Measurements from ENCODE around the gene CYP20A1.
A peak's percentile ranks its signal among the peaks of the same experiment; 100 is the strongest.
"Not testable (repeated sequence)": the region's sequence is repeated elsewhere in the genome, so short reads cannot be mapped to it uniquely, and the experiment has no call there.

Gene CYP20A1

GRCh38 chr2:203237346-203238238 lies 1.2 kb upstream of the CYP20A1 start:
- Histone ChIP-seq H3K4me3 (ENCODE audit: low read length) (peak overlapping the region; percentile 96), H3K9me3 (replicated peaks; ENCODE audit: low read length) (no peaks in the 10 kb centered on the region), H3K4me2 (ENCODE audit: low read length) (peak overlapping the region; percentile 95), H3K4me1 (ENCODE audit: control insufficient read depth, insufficient read depth, low read length) (peaks cover 15% of the 10 kb centered on the region), H3K9ac (ENCODE audit: low read depth, low read length) (no peak overlapping the region), H3K36me3 (ENCODE audit: insufficient read depth, low read length) (peaks cover under 1% of the 10 kb centered on the region), H3K27me3 (ENCODE audit: control insufficient read depth, insufficient read depth, low read length) (no peaks in the 10 kb centered on the region)

- H3K4me3 ChIP-seq (ENCODE audit: low read length) = peak overlapping the region; percentile 96
These were observed 520 bp upstream of the CYP20A1 start for GRCh38 chr2:203238292-203238703.

GRCh38 chr2:203240491-203240890 lies 1.7 kb downstream of the CYP20A1 start:
- H3K9me3 ChIP-seq (replicated peaks; ENCODE audit: low read length) = no peaks in the 10 kb centered on the region
- peaks cover 15% of the 10 kb centered on the region for H3K4me1 ChIP-seq (ENCODE audit: control insufficient read depth, insufficient read depth, low read length)
- H3K36me3 ChIP-seq (ENCODE audit: insufficient read depth, low read length) = peaks cover 10% of the 10 kb centered on the region
- H3K9ac ChIP-seq (ENCODE audit: low read depth, low read length) = no peak overlapping the region
- H3K27me3 ChIP-seq (ENCODE audit: control insufficient read depth, insufficient read depth, low read length) = no peaks in the 10 kb centered on the region
- peak overlapping the region; percentile 96 for H3K4me3 ChIP-seq (ENCODE audit: low read length)
- H3K4me2 ChIP-seq (ENCODE audit: low read length) = peak overlapping the region; percentile 95

More at GRCh38 chr2:203238292-203238703, 520 bp upstream of the CYP20A1 start:
- H3K4me2 ChIP-seq (ENCODE audit: low read length) = peak overlapping the region; percentile 95
- peaks cover 7% of the 10 kb centered on the region for H3K36me3 ChIP-seq (ENCODE audit: insufficient read depth, low read length)
- no peaks in the 10 kb centered on the region for H3K9me3 ChIP-seq (replicated peaks; ENCODE audit: low read length)
- no peaks in the 10 kb centered on the region for H3K27me3 ChIP-seq (ENCODE audit: control insufficient read depth, insufficient read depth, low read length)
- peak overlapping the region; percentile 97 for H3K9ac ChIP-seq (ENCODE audit: low read depth, low read length)
- H3K4me1 ChIP-seq (ENCODE audit: control insufficient read depth, insufficient read depth, low read length) = peaks cover 15% of the 10 kb centered on the region

GRCh38 chr2:203242518-203242917 lies 3.7 kb downstream of the CYP20A1 start:
- no peaks in the 10 kb centered on the region for H3K27me3 ChIP-seq (ENCODE audit: control insufficient read depth, insufficient read depth, low read length)
- no peaks in the 10 kb centered on the region for H3K9me3 ChIP-seq (replicated peaks; ENCODE audit: low read length)
- no peak overlapping the region for H3K4me2 ChIP-seq (ENCODE audit: low read length)
- no peak overlapping the region for H3K9ac ChIP-seq (ENCODE audit: low read depth, low read length)
- H3K4me3 ChIP-seq (ENCODE audit: low read length) = no peak overlapping the region
- peaks cover 15% of the 10 kb centered on the region for H3K4me1 ChIP-seq (ENCODE audit: control insufficient read depth, insufficient read depth, low read length)
- peaks cover 16% of the 10 kb centered on the region for H3K36me3 ChIP-seq (ENCODE audit: insufficient read depth, low read length)

GRCh38 chr2:203246646-203247045 lies 7.8 kb downstream of the CYP20A1 start:
- Histone ChIP-seq H3K4me3 (ENCODE audit: low read length) (no peak overlapping the region), H3K4me1 (ENCODE audit: control insufficient read depth, insufficient read depth, low read length) (no peaks in the 10 kb centered on the region), H3K36me3 (ENCODE audit: insufficient read depth, low read length) (peaks cover 34% of the 10 kb centered on the region), H3K27me3 (ENCODE audit: control insufficient read depth, insufficient read depth, low read length) (no peaks in the 10 kb centered on the region), H3K4me2 (ENCODE audit: low read length) (no peak overlapping the region), H3K9ac (ENCODE audit: low read depth, low read length) (no peak overlapping the region), H3K9me3 (replicated peaks; ENCODE audit: low read length) (no peaks in the 10 kb centered on the region)

- Histone ChIP-seq H3K4me2 (ENCODE audit: low read length) (no peak overlapping the region), H3K9me3 (replicated peaks; ENCODE audit: low read length) (no peaks in the 10 kb centered on the region), H3K9ac (ENCODE audit: low read depth, low read length) (no peak overlapping the region), H3K36me3 (ENCODE audit: insufficient read depth, low read length) (peaks cover 52% of the 10 kb centered on the region), H3K4me1 (ENCODE audit: control insufficient read depth, insufficient read depth, low read length) (no peaks in the 10 kb centered on the region), H3K4me3 (ENCODE audit: low read length) (no peak overlapping the region), H3K27me3 (ENCODE audit: control insufficient read depth, insufficient read depth, low read length) (no peaks in the 10 kb centered on the region)
These were observed 14.0 kb downstream of the CYP20A1 start for GRCh38 chr2:203252818-203253217.

- not testable (repeated sequence) for H3K27me3 ChIP-seq (ENCODE audit: control insufficient read depth, insufficient read depth, low read length); H3K4me2 ChIP-seq (ENCODE audit: low read length); H3K9me3 ChIP-seq (replicated peaks; ENCODE audit: low read length); H3K9ac ChIP-seq (ENCODE audit: low read depth, low read length); H3K4me3 ChIP-seq (ENCODE audit: low read length); H3K4me1 ChIP-seq (ENCODE audit: control insufficient read depth, insufficient read depth, low read length)
- H3K36me3 ChIP-seq (ENCODE audit: insufficient read depth, low read length) = peaks cover 60% of the 10 kb centered on the region
These were observed 14.7 kb downstream of the CYP20A1 start for GRCh38 chr2:203253422-203254095.

GRCh38 chr2:203261326-203262159 lies 22.7 kb downstream of the CYP20A1 start:
- Histone ChIP-seq H3K27me3 (ENCODE audit: control insufficient read depth, insufficient read depth, low read length) (no peaks in the 10 kb centered on the region), H3K9ac (ENCODE audit: low read depth, low read length) (no peak overlapping the region), H3K9me3 (replicated peaks; ENCODE audit: low read length) (no peaks in the 10 kb centered on the region), H3K4me2 (ENCODE audit: low read length) (no peak overlapping the region), H3K4me3 (ENCODE audit: low read length) (no peak overlapping the region), H3K4me1 (ENCODE audit: control insufficient read depth, insufficient read depth, low read length) (no peaks in the 10 kb centered on the region), H3K36me3 (ENCODE audit: insufficient read depth, low read length) (peaks cover 28% of the 10 kb centered on the region)

GRCh38 chr2:203279288-203279687 lies 40.5 kb downstream of the CYP20A1 start:
- H3K4me2 ChIP-seq (ENCODE audit: low read length) = no peak overlapping the region
- H3K4me1 ChIP-seq (ENCODE audit: control insufficient read depth, insufficient read depth, low read length) = peaks cover 14% of the 10 kb centered on the region
- H3K9me3 ChIP-seq (replicated peaks; ENCODE audit: low read length) = no peaks in the 10 kb centered on the region
- no peak overlapping the region for H3K4me3 ChIP-seq (ENCODE audit: low read length)
- H3K27me3 ChIP-seq (ENCODE audit: control insufficient read depth, insufficient read depth, low read length) = no peaks in the 10 kb centered on the region
- no peak overlapping the region for H3K9ac ChIP-seq (ENCODE audit: low read depth, low read length)
- peaks cover 67% of the 10 kb centered on the region for H3K36me3 ChIP-seq (ENCODE audit: insufficient read depth, low read length)

GRCh38 chr2:203280428-203281064 lies 41.7 kb downstream of the CYP20A1 start:
- H3K4me1 ChIP-seq (ENCODE audit: control insufficient read depth, insufficient read depth, low read length) = peaks cover 14% of the 10 kb centered on the region
- no peak overlapping the region for H3K4me2 ChIP-seq (ENCODE audit: low read length)
- no peaks in the 10 kb centered on the region for H3K9me3 ChIP-seq (replicated peaks; ENCODE audit: low read length)
- no peak overlapping the region for H3K4me3 ChIP-seq (ENCODE audit: low read length)
- H3K27me3 ChIP-seq (ENCODE audit: control insufficient read depth, insufficient read depth, low read length) = no peaks in the 10 kb centered on the region
- H3K9ac ChIP-seq (ENCODE audit: low read depth, low read length) = no peak overlapping the region
- peaks cover 69% of the 10 kb centered on the region for H3K36me3 ChIP-seq (ENCODE audit: insufficient read depth, low read length)

- Histone ChIP-seq H3K9ac (ENCODE audit: low read depth, low read length) (no peak overlapping the region), H3K36me3 (ENCODE audit: insufficient read depth, low read length) (peaks cover 74% of the 10 kb centered on the region), H3K4me1 (ENCODE audit: control insufficient read depth, insufficient read depth, low read length) (peaks cover 14% of the 10 kb centered on the region), H3K4me2 (ENCODE audit: low read length) (no peak overlapping the region), H3K4me3 (ENCODE audit: low read length) (no peak overlapping the region), H3K9me3 (replicated peaks; ENCODE audit: low read length) (no peaks in the 10 kb centered on the region), H3K27me3 (ENCODE audit: control insufficient read depth, insufficient read depth, low read length) (no peaks in the 10 kb centered on the region)
These were observed 43.3 kb downstream of the CYP20A1 start for GRCh38 chr2:203282101-203282500.
